ENCODE data around the gene ACSS2.
A peak's percentile ranks its signal among the peaks of the same experiment; 100 is the strongest.

ACSS2 gene

DNA sequence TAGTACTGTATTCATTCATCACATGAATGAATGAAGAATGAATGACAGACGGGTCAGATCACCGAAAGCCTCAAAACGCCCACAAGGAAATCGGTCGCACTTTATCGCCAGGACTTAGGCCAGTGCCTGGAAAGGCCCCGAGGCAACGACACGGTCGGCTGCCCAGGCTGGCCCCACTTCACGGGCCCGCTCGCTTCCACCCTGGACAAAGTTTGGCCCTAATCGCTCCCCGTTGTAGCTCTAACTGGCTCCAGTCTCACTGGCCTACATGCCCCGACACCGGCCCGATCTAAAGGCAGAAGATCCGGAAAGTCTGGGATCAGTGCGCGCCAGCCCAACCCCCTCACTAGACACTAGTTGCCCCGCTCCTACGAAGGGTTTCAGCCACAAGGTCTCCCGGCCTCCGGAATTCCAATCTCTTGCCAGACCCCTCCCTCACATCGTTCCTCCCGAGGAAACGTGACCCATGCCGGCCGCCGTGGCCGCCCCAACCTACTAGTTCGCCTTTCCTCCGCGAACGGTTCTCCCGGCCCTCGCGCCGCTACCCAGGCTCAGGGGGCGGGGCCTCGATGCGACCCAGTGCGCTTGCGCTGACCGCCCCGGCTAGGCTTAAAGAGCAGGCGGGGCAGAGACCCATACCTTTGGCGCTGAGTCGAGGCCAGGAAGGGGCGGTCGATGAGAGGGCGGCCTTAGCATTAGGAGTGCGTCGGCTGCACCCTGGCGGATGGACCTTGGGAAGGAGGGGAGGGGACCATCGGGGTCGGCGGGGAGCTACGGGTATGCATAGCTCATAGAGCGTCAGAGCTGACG is 79.0 kb downstream of the ACSS2 start, which contains the start of the genes GSS and MYH7B:
GSS (minus strand) TSS at position 576 of the 810 bp plus-strand sequence. CDS start 3,954 bp downstream, outside the sequence.
MYH7B (plus strand) TSS at position 638 of the 810 bp plus-strand sequence. CDS start 22,138 bp downstream, outside the sequence.
- peaks cover 37% of the 10 kb centered on the region for H3K4me1 Mint-ChIP-seq
- TF ChIP-seq, protein P1, sequence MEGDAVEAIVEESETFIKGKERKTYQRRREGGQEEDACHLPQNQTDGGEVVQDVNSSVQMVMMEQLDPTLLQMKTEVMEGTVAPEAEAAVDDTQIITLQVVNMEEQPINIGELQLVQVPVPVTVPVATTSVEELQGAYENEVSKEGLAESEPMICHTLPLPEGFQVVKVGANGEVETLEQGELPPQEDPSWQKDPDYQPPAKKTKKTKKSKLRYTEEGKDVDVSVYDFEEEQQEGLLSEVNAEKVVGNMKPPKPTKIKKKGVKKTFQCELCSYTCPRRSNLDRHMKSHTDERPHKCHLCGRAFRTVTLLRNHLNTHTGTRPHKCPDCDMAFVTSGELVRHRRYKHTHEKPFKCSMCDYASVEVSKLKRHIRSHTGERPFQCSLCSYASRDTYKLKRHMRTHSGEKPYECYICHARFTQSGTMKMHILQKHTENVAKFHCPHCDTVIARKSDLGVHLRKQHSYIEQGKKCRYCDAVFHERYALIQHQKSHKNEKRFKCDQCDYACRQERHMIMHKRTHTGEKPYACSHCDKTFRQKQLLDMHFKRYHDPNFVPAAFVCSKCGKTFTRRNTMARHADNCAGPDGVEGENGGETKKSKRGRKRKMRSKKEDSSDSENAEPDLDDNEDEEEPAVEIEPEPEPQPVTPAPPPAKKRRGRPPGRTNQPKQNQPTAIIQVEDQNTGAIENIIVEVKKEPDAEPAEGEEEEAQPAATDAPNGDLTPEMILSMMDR (IDR thresholded peaks at IDR 0.05; ENCODE audit: unreplicated experiment in 3 of 3): peak in 1 of 3 experiments; percentile 37
- no peaks in the 10 kb centered on the region for H3K27me3 Mint-ChIP-seq (ENCODE audit: low read depth)

DNA sequence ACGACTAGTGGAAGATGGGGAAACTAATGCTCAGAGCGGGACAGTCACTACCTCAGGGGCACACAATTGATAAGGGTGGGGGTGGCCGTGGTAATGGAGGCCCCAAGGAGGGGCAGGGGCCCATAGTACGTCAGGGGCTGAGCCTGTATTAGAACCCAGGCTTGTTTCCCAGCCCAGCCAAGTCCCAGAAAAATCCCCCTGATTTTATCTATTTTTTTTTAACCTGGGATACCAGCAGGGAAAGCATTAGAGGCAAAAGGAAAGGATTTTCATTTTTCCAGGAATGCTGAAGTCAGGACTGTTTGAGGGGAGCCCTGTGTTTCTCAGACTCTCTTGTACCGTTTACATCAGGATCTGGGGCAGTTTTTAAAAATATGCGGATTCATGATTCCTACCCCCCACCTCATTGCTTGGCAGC is 79.6 kb downstream of the ACSS2 start:
- TF ChIP-seq, protein P1 (IDR thresholded peaks at IDR 0.05; ENCODE audit: unreplicated experiment in 3 of 3): peak in 2 of 3 experiments; percentile 16 to 40
- peak overlapping the region; percentile 98 to 100 (median 99) for H3K27ac Mint-ChIP-seq

More for the DNA sequence above, 79.0 kb downstream of the ACSS2 start, which contains the start of the genes GSS and MYH7B:
- Mint-ChIP-seq H3K9me3 (no peaks in the 10 kb centered on the region), H3K4me3 (peak within 1 kb of the TSS; percentile 94 to 97 (median 96)), H3K27ac (peak within 1 kb of the TSS; percentile 98 to 100 (median 99)), H3K36me3 (ENCODE audit: low read depth) (no peaks in the 10 kb centered on the region)

DNA sequence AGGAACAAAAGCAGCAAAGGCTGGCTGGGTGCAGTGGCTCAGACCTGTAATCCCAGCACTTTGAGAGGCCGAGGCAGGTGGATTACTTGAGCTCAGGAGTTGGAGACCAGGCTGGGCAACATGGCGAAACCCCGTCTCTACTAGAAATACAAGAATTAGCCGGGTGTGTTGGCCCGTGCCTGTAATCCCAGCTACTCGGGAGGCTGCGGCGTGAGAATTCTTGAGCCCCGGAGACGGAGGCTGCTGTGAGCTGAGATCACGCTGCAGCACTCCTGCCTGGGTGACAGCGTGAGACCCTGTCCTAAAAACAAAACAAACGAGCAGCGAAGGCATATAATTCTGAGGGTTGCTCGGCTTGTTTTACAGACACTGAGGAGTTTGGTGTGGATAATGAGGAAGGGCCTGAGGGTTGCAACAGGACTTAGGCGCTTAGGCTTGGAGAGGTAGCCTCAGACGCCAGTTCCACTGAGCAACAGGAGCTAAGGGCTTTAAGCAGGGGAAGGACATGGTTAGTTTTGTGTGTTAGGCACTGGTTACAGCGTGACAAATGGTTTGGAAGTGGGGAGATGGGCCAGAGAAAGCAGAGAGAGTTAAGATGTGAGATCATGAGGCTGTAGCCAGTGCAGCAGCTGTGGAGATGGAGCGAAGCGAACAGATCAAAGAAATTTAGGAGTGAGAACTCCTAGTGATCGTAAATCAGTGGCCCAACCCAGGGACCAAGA is 80.5 kb downstream of the ACSS2 start:
- peaks cover 42% of the 10 kb centered on the region for H3K4me1 Mint-ChIP-seq
- TF ChIP-seq, protein P1 (IDR thresholded peaks at IDR 0.05; ENCODE audit: unreplicated experiment in 3 of 3): no peak
- H3K27ac Mint-ChIP-seq: peak overlapping the region; percentile 98 to 100 (median 99)
- no peaks in the 10 kb centered on the region for H3K36me3 Mint-ChIP-seq (ENCODE audit: low read depth)
- no peaks in the 10 kb centered on the region for H3K27me3 Mint-ChIP-seq (ENCODE audit: low read depth)
- peak overlapping the region; percentile 94 to 97 (median 96) for H3K4me3 Mint-ChIP-seq
- H3K9me3 Mint-ChIP-seq: no peaks in the 10 kb centered on the region

More for the DNA sequence above, 79.6 kb downstream of the ACSS2 start:
- H3K36me3 Mint-ChIP-seq (ENCODE audit: low read depth): no peaks in the 10 kb centered on the region
- H3K4me3 Mint-ChIP-seq: peak overlapping the region; percentile 94 to 97 (median 96)
- H3K9me3 Mint-ChIP-seq: no peaks in the 10 kb centered on the region
- H3K4me1 Mint-ChIP-seq: peaks cover 42% of the 10 kb centered on the region
- H3K27me3 Mint-ChIP-seq (ENCODE audit: low read depth): no peaks in the 10 kb centered on the region

DNA sequence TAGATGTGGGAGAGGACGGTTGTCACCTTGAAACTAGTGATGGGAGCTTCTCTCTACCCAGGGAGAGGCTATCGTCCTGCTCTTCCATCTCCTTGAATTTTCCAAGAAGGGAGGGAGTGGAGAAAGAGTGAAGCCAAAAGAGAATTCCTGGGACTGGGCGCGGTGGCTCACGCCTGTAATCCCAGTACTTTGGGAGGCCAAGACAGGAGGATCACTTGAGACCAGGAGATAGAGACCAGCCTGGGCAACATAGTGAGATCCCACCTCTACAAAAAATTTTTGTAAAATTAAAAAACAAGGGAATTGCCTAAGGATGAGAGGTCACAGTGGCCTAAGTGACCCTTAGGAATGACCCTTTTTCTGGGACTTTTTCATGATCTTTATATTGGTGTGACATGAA is 88.1 kb downstream of the ACSS2 start:
- TF ChIP-seq, protein P1 (IDR thresholded peaks at IDR 0.05; ENCODE audit: unreplicated experiment in 3 of 3): no peak
- H3K27me3 Mint-ChIP-seq (ENCODE audit: low read depth): peaks cover 5% of the 10 kb centered on the region
- no peak overlapping the region for H3K27ac Mint-ChIP-seq
- H3K4me1 Mint-ChIP-seq: peaks cover 36% of the 10 kb centered on the region
- H3K9me3 Mint-ChIP-seq: no peaks in the 10 kb centered on the region
- H3K36me3 Mint-ChIP-seq (ENCODE audit: low read depth): no peaks in the 10 kb centered on the region
- H3K4me3 Mint-ChIP-seq: no peak overlapping the region

DNA sequence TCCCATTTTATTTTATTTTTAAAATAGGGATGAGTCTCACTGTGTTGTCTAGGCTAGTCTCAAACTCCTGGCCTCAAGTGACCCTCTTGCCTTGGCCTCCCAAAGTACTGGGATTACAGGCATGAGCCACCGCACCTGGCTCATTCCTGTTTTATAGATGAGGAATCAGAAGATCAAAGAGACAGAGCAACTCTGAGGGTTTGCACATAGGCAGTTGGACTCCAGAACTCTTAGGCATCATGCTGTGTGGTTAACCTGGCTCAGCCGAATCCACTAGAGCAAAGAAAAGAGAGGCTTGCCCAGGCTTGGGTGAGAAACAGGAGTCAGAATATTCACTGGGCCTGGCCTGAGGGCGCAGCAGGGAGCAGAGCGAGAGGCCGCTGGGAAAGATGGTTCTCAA is 88.6 kb downstream of the ACSS2 start:
- H3K4me3 Mint-ChIP-seq: no peak overlapping the region
- H3K4me1 Mint-ChIP-seq: peaks cover 40% of the 10 kb centered on the region
- no peaks in the 10 kb centered on the region for H3K9me3 Mint-ChIP-seq
- H3K27ac Mint-ChIP-seq: no peak overlapping the region
- TF ChIP-seq, protein P1 (IDR thresholded peaks at IDR 0.05; ENCODE audit: unreplicated experiment in 3 of 3): no peak
- H3K36me3 Mint-ChIP-seq (ENCODE audit: low read depth): no peaks in the 10 kb centered on the region
- peaks cover 5% of the 10 kb centered on the region for H3K27me3 Mint-ChIP-seq (ENCODE audit: low read depth)

All from nephron (organoid).